Skin of body (tissue), 2 donors: Measurements from ENCODE around the gene DDIT4. TPM values are rescaled to one million over a fixed set of nuclear protein-coding genes. Genes with fewer than 3 reads are reported as not detected.
"Not testable (repeated sequence)": the region's sequence is repeated elsewhere in the genome, so short reads cannot be mapped to it uniquely, and the experiment has no call there.

Experiments used
- DNase-seq: peaks from one replicate; lab custom pipeline; 2025; lab: John Stamatoyannopoulos, UW
- total RNA-seq: library from RNA; depleted of rRNA; stranded (reverse); fragments of >200 nt; gene quantifications from one replicate; pipeline ENCODE4 v1.2.3, GENCODE V29; 2014

DDIT4 gene
- total RNA-seq, 1 donor from 2014 or later = 124 TPM

DNA sequence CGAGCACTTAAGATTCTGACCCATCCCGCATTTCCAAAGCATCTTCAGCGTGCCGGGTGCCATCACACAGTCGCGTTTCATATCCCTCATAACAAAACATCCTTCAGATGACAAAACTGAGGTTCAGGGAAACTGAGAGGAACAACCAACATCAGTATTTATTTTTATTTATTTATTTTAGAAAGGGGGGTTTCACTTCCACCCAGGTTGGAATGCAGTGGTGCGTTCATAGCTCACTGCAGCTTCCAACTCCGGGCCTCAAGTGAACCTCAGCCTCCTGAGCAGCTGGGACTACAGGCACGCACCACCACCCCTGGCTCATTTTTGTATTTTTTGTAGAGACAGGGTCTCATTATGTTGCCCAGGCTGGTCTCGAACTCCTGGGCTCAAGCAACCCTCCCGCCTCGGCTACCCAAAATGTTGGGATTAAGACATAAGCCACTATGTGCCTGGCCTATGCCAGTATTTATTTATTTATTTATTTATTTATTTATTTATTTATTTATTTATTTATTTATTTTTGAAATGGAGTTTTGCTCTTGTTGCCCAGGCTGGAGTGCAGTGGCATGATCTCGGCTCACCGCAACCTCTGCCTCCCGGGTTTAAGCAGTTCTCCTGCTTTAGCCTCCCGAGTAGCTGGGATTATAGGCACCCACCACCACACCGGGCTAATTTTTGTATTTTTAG, 24.4 kb upstream of the DDIT4 start:
- not testable (repeated sequence) for DNase-seq

DNA sequence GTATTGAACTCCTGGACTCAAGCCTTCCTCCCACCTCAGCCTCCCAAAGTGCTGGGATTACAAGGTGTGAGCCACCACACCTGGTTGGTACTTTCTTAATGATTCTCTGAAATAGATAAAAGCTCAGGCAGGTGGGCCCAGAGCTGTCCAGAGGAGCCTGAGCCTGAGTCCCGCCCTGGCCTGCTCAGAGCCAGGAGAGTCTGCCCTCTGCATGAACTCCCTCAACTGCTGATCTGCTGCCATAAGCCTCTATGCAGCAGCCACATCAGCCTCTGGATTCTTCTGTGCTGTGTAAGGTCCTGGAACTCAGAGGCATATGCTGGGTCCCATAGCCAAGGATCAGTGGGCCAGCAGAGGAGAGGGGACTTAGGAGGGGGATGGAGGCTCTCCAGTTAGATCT, 23.1 kb upstream of the DDIT4 start:
- DNase-seq = peak; percentile 85

DNA sequence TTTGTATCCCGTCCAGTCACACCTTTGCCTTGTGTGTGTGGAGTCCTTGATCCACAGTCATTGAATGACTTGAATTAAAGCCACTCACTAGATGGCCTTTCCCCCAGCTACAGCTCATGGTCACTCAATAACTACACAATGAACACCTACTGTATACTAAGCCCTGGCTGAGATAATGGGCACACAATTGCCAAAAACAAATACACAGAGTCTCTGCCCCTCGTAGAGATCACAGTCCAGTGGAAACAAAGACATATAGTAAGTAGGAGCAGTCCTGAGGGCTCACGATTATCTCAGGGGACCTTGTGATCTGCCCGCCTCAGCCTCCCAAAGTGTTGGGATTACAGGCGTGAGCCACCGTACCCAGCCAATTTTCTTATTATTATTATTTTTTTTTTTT, 22.1 kb upstream of the DDIT4 start:
- no peak for DNase-seq

DNA sequence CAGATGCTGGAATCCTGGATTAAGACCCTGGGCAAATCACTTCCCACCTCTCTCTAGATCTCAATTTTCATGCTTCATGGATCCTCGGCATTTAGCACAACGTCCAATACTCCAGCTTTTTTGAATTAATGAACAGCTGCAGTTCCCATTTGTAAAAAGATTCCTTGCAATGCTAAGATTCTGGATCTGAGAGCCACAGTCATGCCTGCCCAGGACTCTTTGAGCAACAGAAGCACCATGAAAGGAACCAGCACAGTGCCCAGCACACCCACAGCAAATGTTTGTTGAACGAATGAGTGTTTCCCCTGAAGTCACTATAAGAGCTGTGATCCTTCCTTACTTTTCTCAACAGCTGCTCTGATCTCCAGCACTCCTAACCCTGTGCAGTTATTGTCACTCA, 20.8 kb upstream of the DDIT4 start:
- peak; percentile 86 for DNase-seq

DNA sequence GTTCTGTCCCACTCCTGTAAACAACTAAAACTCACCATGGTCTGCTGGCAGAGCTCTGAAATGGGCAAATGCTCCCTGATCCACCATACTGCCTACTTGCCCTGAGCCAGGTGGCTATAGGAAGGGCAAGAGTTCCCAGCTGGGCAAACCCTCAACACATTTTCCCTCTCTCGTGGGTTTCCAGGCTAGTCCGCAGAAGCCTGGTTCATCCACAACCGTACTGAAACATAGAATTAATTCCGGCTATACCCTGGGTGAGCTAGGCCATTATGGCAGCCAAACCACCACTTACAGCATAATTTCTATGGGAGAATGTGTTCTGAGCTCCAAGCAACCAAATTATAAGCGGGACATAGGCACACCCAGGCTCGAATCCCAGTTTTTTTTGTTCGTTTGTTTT, 20.1 kb upstream of the DDIT4 start:
- DNase-seq = no peak

DNA sequence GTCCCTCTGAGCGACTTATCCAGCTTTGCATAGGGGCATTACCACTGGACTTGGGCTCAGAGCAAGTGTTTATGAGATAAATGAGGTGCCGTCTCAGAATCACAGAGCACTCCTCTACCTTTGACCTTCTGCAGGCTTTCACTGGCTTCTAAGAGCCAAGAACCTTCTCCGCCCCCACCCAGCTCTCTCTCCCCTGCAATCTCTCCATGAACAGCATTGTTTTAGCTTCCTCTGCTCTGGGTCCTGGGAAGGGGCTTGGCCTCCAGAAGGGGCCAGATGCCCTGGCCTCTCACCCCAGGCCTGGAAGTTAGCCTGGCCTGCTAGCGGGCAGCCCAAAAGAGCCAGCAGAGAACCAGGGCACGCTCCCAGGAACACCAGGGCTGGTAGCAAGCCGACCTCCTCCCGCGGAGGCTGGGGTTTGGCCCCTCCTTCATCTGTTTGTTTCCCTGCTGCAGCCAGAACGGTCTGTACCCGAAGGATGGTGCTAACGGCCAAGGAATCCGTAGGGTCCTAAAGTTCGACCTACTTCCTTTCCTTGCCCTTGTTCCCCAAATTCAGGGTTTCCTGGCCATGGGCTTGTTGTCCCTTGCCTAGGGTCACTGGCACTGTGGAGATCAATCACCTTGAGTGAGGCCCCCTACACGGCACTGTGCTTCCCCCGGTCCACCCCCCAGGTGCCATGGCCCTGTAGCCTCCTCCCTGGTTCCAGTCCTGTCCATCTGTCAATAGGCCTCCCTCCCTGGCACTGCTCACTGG, 18.7 kb upstream of the DDIT4 start:
- DNase-seq = peak; percentile 83

DNA sequence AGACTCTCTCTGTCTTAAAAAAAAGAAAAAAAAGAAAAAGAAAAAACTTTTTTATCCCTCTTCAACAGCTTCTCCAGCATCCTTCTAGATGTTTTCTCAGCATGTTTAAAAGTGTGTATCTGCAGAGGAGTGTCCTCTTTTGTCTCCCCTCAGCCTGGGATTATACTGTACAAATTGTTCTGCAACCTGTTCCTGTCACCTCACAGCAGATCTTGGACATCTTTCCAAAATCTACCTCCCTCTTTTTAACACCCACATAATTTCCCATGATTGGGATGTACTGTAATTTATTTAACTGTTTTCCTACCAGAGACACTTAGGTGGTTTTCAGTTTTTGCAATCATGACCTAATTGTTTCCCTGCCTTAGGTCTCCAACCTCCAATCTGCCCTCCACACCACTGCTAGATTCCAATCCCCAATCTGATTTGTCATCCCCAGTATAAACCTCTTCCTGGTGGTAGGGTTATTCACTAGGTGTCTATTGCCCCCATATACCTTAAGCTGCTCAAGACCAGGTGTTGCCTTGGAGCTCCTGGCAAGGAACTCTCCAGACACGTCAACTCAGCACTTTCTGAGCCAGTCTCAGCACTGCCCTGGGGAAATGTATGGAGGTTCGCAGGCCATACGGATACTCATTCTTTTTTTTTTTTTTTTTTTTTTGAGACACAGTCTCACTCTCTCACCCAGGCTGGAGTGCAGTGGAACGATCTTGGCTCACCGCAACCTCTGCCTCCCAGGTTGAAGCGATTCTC, 17.6 kb upstream of the DDIT4 start:
- no peak for DNase-seq

DNA sequence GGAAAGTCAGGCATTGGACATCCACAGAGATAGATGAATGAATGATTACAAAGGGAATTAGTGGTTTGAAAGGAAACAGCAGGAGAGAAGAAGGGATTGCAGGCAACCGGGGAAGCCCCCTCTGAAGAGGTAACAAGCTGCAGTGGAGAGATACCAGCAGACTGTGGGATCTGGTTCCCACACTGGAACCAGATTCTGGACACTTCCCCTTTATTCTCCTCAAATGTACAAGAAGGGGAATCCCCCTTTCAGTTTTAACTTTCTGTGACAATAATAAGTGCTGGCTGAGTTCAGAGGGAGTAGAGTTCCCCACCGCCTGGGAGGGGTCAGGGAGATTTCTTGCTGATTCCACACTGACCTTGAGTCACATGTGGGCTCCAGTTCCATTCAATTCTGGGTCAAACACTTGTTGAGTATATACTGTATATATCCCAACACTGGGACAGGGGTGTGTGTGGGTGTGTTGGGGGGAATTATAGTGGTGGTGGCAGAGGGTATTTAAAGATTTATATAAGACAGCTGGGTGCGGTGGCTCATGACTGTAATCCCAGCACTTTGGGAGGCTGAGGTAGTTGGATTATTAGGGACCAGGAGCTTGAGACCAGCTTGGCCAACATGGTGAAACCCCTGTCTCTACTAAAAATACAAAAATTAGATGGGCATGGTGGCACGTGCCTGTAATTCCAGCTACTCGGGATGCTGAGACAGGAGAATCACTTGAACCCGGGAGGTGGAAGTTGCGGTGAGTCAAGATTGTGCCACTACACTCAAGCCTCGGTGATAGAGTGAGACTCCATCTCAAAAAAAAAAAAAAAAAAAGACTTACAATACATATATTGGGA, 16.5 kb upstream of the DDIT4 start:
- DNase-seq = no peak

DNA sequence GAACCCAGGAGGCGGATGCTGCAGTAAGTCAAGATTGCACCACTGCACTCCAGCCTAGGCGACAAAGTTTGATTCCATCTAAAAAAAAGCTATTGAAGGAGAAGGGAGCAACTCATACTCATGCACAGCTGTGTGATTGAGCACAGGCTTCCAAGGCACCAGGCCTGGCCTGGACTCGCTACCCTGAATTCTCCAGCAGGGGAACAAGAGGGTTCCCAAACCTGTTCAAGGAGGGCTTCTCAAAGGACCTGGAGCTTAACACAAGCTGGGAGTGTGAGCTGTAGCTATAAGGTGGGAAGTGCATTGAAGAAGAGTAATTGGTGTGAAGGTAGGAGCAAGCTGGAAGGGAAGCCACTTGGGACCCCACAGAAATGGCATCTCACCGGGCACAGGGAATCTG, 15.1 kb upstream of the DDIT4 start:
- DNase-seq = no peak

DNA sequence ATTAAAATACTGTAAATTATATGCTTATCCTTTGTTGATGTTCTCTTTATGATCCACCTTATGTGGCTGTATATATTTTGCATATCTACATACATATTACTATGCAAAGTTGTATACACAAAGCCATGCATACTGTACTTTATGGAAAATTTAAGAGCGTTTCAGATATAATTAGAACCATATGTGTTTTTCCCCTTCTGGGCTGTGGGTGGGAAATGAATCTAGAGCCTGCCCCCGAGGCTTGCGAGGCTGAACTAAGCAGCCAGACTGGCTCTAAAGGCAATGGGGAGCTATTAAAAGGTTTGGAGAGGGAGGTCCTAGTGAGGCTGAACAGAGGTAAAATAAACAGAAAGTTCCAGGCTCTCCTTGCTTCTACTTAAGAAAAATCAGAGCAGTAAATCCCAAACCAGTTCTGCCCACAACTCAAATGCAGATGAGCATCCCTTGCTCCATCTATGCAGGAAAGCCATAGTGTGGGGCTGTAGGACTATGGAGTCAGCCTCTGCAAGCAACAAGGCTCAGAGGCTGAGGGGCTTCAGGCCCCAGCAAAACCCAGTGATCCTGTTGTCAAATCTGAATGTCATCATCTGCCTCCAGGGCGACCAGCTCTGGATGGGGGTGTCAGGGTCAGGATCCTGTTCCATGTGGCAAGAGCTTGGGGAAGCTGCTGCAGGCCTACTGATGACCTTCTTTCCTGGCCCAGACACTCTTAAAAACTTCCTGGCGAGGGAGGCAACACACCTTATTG, 14.1 kb upstream of the DDIT4 start:
- DNase-seq = peak; percentile 92

DNA sequence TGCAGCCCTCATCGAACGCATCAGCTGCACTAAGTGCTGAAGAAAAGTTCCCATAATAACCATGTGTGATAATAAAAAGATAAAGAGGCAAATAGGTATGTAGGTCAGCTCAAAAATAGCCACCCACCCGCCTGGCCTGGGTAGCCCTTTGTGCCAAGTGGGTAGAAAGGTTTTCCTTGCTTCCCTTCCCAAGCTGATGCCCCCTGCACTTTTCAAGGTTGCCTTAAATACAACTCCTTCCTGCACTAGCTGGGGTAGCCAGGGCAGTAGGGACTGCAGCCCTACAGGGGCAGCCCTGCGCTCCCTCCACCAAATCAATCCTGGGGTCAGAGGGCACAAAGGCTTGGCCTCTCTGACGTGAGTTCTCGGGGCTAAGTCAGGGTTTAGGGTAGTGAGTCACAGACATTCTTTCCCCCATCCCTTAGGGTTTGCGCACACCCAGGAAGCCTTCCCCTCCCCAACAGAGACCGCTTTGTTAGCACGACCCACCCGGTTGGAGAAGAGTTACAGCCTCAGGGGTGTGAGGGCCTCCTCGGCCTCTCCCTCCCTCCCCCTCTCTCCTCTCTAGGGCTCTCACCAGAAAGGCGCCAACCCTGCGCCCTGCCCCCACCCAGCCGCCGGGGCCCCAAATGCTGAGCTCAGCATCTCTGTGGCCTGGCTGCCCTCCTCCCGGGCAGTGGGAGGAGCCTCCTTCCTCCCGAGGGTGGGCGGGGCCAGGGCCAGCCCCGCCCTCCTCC, 13.3 kb upstream of the DDIT4 start:
- peak; percentile 97 for DNase-seq

DNA sequence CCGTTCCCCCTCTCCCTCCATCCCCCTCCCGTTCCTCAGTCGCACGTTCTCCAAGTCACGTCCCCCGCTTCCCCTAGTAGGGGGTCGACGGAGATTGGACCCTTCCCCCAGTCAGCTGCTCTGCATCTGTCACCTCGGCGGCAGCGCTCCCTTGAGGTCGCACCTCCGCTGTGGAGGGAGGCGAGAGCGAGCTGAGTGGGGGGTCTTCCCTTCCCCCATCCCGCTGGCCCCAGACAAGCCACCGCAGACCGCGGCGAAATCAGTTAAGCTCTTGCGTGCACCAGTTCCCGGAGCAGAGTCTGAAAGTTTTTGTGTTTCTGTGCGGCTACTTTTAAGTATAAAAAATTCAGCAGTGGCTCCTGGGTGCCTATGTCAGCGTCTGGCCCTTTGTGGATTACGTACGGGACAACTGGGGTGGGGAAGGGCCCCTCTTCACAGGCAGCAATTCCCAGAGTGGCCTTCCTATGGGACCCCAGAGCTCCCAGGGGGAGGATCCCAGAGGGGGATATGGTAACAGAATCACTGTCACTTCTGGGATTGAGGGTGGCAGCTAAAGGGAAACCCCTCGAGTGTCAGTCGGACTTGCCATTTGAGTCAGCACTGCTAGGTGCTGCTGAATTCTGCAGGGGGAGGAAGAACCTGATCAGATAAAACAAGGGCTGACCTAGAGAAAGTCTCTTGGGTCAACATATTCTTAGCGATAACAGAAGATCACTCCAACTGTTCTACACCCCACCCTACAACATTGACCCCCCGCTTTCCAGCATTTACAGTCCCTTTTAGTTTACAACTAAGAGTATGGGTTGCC, 12.5 kb upstream of the DDIT4 start:
- DNase-seq = no peak

DNA sequence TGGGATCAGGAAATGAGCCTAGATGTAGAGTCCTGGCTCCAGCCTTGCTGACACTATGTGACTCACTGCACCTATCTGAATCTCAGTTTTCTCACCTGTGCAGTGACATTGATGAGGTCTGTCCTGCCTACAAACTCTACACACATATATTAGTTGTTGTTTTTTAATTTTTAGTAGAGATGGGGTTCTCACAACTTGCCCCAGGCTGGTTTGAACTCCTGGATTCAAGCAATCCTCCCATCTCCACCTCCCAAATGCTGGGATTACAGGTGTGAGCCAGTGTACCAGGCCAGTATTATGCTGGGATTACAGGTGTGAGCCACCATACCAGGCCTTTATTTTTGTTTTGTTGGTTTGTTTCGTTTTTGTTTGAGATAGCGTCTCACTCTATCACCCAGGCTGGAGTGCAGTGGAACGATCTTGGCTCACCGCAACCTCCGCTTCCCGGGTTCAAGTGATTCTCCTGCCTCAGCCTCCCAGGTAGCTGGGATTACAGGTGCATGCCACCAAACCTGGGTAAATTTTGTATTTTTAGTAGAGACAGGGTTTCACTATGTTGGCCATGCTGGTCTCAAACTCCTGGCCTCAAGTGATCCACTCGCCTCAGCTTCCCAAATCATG, 11.8 kb upstream of the DDIT4 start:
- no peak for DNase-seq

DNA sequence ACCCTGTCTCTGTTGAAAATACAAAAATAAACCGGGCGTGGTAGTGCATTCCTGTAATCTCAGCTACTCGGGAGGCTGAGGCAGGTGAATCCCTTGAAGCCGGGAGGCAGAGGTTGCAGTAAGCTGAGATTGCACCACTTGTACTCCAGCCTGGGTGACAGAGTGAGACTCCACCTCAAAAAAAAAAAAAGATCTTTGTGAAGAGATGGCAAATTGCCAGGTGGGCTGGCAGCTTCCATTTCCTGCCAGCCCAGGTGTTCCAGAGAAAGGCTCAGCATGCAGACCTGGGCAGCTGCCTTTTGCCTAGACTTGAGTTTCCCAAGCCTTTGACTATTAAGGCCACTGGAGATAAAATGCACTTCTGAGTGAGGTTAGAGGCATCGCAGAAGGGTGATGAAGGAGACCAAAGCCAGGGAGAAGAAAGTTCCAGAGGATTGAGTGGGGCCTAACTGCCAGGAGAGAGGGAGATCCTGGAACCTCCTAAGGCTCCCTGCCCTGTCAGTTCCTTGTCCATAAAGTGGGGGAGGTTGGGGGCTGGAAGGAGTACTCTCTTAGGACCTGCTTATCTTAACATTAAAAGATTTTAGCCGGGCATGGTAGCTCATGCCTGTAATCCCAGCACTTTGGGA, 10.0 kb upstream of the DDIT4 start:
- no peak for DNase-seq

DNA sequence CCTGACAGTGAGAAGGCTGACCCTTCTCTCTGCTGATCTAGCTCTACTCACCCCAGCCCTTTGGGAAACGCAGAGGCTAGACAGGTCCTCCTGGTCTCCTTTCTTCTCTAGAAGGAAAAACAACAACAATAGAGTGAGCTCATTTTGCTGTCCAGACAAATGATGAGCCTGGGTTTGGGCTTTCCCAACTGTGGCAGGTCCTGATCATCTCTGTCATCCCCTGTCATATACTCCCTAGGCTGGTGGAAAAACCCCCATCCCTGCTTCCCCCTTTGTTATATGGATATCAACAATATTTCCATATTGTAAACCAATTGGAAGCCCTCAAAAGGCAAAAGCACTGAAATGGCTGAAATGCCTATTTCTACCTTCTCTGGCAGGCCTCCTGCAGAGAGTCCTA, 9.2 kb upstream of the DDIT4 start:
- no peak for DNase-seq

DNA sequence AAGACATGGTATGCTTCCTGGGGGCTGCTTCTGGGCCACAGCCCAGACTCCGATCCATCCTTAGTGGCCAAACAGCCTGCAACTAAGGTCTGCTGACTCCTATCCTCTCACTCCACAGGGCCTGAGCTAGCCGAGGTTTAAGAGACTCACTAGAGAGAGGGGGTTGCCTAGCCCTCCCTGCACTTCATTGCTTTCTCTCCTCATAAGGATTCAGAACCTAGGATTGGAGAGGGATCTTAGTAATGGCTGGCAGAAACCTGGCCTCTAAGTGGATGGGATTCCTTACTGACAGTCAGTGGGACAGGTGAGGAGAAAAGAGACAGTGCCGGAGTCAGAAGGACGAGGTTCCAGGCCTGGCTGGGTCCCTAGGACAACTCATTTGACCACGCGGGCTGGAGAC, 8.2 kb upstream of the DDIT4 start:
- DNase-seq = no peak

DNA sequence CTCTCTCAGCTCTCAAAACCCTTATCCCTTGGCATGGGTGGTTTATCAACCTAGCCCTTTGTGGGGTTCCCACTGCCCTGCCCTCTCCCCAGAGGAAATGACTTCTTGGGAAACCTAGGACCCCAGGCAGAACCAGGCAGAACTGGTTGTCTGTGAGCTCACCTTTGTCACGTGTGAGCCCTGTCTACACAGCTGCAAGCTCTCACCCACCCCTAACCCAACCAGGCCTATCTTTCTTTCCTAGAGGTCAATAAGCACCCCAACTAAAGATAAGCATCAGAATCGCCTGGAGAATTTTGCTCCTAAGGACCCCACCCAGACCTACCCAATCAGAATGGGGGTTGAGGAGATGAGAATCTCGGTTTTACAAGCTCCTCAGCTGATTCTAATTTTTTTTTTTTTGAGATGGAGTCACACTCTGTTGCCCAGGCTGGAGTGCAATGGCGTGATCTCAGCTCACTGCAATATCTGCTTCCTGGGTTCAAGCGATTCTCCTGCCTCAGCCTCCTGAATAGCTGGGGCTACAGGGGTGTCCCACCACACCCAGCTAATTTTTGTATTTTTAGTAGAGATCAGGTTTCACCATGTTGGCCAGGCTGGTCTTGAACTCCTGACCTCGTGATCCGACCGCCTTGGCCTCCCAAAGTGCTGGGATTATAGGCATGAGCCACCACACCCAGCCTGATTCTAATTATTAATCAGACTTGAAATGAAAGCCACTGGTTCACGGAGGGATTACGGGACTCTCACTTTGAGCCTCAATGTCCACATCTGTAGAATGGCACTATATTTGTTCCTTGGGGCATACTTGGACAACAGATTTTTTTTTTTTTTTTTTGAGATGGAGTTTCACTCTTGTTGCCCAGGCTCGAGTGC, 7.5 kb upstream of the DDIT4 start:
- DNase-seq = no peak
